ENCODE results near the gene DLD.
A peak's percentile ranks its signal among the peaks of the same experiment; 100 is the strongest.
"Not testable (repeated sequence)": the region's sequence is repeated elsewhere in the genome, so short reads cannot be mapped to it uniquely, and the experiment has no call there.

Gene DLD

DNA sequence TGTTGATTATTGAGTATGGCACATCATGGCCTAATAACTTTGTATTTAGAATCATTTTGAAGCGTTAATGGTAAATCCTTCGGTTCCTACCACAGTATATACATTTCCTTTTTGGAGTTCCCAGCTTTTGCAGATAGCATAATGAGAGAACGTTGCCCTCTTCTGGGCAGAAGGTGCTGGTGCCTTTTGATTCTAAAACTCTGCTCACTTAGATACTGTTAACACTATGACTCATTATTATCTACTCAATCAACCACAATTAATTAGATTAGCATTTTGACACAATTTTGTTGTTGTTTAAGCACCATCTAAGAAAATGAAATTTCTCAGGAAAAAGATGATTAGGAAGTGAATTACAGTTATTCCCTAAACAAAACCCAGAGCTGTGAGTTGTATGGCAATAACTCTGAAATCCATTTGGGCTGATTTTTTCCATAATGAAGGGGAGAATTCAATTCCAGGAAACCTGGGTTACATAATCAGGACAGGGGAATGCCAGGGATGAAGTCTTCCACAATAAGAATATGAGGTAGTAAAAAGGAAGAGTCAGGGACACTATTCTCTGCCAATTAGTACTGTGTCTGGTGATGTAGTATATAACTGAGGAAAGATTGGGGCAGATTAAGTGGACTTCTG lies 11.5 kb upstream of the DLD start:
- peak overlapping the region; percentile 20 for H3K9ac ChIP-seq (ENCODE audit: low read length)
- no peak overlapping the region for H2BK15ac ChIP-seq (ENCODE audit: low read depth, poor library complexity, severe bottlenecking)
- no peak overlapping the region for H4K91ac ChIP-seq (ENCODE audit: low read length)
- H3K4me1 ChIP-seq (ENCODE audit: control insufficient read depth, insufficient read depth, low read depth, low read length) = no peaks in the 10 kb centered on the region
- no peak overlapping the region for H3K18ac ChIP-seq (ENCODE audit: low read depth in 1 of 2, low read length in 2 of 2)
- H3K23ac ChIP-seq (ENCODE audit: low read length in 2 of 2) = no peak overlapping the region
- H2BK5ac ChIP-seq (ENCODE audit: low read depth, low read length, poor library complexity, severe bottlenecking) = no peak overlapping the region
- H3K27me3 ChIP-seq (ENCODE audit: control insufficient read depth in 1 of 2, insufficient read depth in 1 of 2, low read length in 2 of 2) = peaks cover 8 to 26% of the 10 kb centered on the region in 2 experiments
- no peak overlapping the region for H2BK120ac ChIP-seq (ENCODE audit: low read depth, low read length)
- no peaks in the 10 kb centered on the region for H3K79me1 ChIP-seq (replicated peaks; ENCODE audit: low read length, poor library complexity, severe bottlenecking)
- H3K36me3 ChIP-seq (ENCODE audit: control insufficient read depth in 1 of 2, insufficient read depth in 2 of 2, low read depth in 1 of 2, low read length in 2 of 2) = no peaks in the 10 kb centered on the region
- no peak overlapping the region for H2BK12ac ChIP-seq (ENCODE audit: low read length in 2 of 2)
- no peak overlapping the region for H3K4me2 ChIP-seq (ENCODE audit: low read length, poor library complexity, severe bottlenecking)
- no peak overlapping the region for H3K4ac ChIP-seq (ENCODE audit: low read depth in 1 of 2, low read length in 2 of 2)
- H3K14ac ChIP-seq (ENCODE audit: low read length in 2 of 2) = no peak overlapping the region
- no peak overlapping the region for H3K27ac ChIP-seq (ENCODE audit: low read length, poor library complexity, severe bottlenecking)
- H4K8ac ChIP-seq (ENCODE audit: low read length) = no peak overlapping the region
- no peak overlapping the region for H3K4me3 ChIP-seq (ENCODE audit: insufficient read depth in 1 of 2, low read depth in 1 of 2, low read length in 2 of 2)
- no peak overlapping the region for H2AFZ ChIP-seq (ENCODE audit: low read depth, low read length)
- no peak overlapping the region for H2AK5ac ChIP-seq (ENCODE audit: low read length, severe bottlenecking)
- H3K9me3 ChIP-seq (ENCODE audit: control insufficient read depth, low read length) = no peaks in the 10 kb centered on the region
- WGBS = 42% methylated on average over 3 of the region's 3 CpGs
- peak; percentile 69 for DNase-seq

DNA sequence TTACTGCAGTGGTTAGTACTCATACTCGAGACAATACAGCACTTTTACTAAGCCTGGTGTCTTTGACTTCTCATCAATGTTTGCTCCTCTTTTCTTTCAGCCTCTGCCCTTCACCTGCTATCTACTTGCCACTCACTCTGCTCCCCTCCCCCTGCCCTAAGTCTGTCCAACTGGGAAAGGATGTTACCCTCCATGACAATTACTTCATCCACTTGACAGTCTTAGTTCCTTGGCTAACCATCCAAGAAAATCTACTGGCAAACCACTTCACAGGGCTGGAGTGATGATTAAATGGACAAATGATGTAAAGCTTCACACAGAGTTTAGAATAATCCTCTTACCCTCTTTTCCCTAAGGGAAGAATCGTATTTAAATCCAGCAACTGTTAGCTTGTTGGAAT lies 8.2 kb upstream of the DLD start:
- 92% methylated on average over 2 of the region's 2 CpGs for WGBS
- no peak overlapping the region for H3K4ac ChIP-seq (ENCODE audit: low read depth in 1 of 2, low read length in 2 of 2)

GRCh38 chr7:107884066-107884818 lies 6.7 kb upstream of the DLD start:
- H3K9ac ChIP-seq (ENCODE audit: low read length) = no peak overlapping the region
- no peaks in the 10 kb centered on the region for H3K36me3 ChIP-seq (ENCODE audit: control insufficient read depth in 1 of 2, insufficient read depth in 2 of 2, low read depth in 1 of 2, low read length in 2 of 2)
- H3K23ac ChIP-seq (ENCODE audit: low read length in 2 of 2) = no peak overlapping the region
- no peak overlapping the region for H3K14ac ChIP-seq (ENCODE audit: low read length in 2 of 2)
- no peak overlapping the region for H3K27ac ChIP-seq (ENCODE audit: low read length, poor library complexity, severe bottlenecking)
- no peak overlapping the region for H2BK12ac ChIP-seq (ENCODE audit: low read length in 2 of 2)
- no peak overlapping the region for H4K8ac ChIP-seq (ENCODE audit: low read length)
- H3K4me2 ChIP-seq (ENCODE audit: low read length, poor library complexity, severe bottlenecking) = no peak overlapping the region
- no peak overlapping the region for H3K4ac ChIP-seq (ENCODE audit: low read depth in 1 of 2, low read length in 2 of 2)
- no peaks in the 10 kb centered on the region for H3K9me3 ChIP-seq (ENCODE audit: control insufficient read depth, low read length)
- H3K27me3 ChIP-seq (ENCODE audit: control insufficient read depth in 1 of 2, insufficient read depth in 1 of 2, low read length in 2 of 2) = peaks cover 19 to 35% of the 10 kb centered on the region in 2 experiments
- no peaks in the 10 kb centered on the region for H3K79me1 ChIP-seq (replicated peaks; ENCODE audit: low read length, poor library complexity, severe bottlenecking)
- WGBS = 92% methylated on average over 6 of the region's 6 CpGs
- no peak overlapping the region for H2AFZ ChIP-seq (ENCODE audit: low read depth, low read length)
- no peak overlapping the region for H4K91ac ChIP-seq (ENCODE audit: low read length)
- H2BK120ac ChIP-seq (ENCODE audit: low read depth, low read length) = no peak overlapping the region
- no peak overlapping the region for H2BK5ac ChIP-seq (ENCODE audit: low read depth, low read length, poor library complexity, severe bottlenecking)
- no peak overlapping the region for H2BK15ac ChIP-seq (ENCODE audit: low read depth, poor library complexity, severe bottlenecking)
- DNase-seq = no peak
- H3K4me1 ChIP-seq (ENCODE audit: control insufficient read depth, insufficient read depth, low read depth, low read length) = no peaks in the 10 kb centered on the region
- no peak overlapping the region for H2AK5ac ChIP-seq (ENCODE audit: low read length, severe bottlenecking)
- no peak overlapping the region for H3K18ac ChIP-seq (ENCODE audit: low read depth in 1 of 2, low read length in 2 of 2)
- no peak overlapping the region for H3K4me3 ChIP-seq (ENCODE audit: insufficient read depth in 1 of 2, low read depth in 1 of 2, low read length in 2 of 2)

More for the DNA sequence above, 8.2 kb upstream of the DLD start:
- H2BK15ac ChIP-seq (ENCODE audit: low read depth, poor library complexity, severe bottlenecking) = no peak overlapping the region
- no peak overlapping the region for H3K23ac ChIP-seq (ENCODE audit: low read length in 2 of 2)
- H3K9ac ChIP-seq (ENCODE audit: low read length) = no peak overlapping the region
- no peak overlapping the region for H2BK5ac ChIP-seq (ENCODE audit: low read depth, low read length, poor library complexity, severe bottlenecking)
- no peaks in the 10 kb centered on the region for H3K4me1 ChIP-seq (ENCODE audit: control insufficient read depth, insufficient read depth, low read depth, low read length)
- H3K36me3 ChIP-seq (ENCODE audit: control insufficient read depth in 1 of 2, insufficient read depth in 2 of 2, low read depth in 1 of 2, low read length in 2 of 2) = no peaks in the 10 kb centered on the region
- H3K79me1 ChIP-seq (replicated peaks; ENCODE audit: low read length, poor library complexity, severe bottlenecking) = no peaks in the 10 kb centered on the region
- H2BK12ac ChIP-seq (ENCODE audit: low read length in 2 of 2) = no peak overlapping the region
- H3K9me3 ChIP-seq (ENCODE audit: control insufficient read depth, low read length) = no peaks in the 10 kb centered on the region
- H3K18ac ChIP-seq (ENCODE audit: low read depth in 1 of 2, low read length in 2 of 2) = no peak overlapping the region
- no peak overlapping the region for H2AFZ ChIP-seq (ENCODE audit: low read depth, low read length)
- no peak overlapping the region for H3K27ac ChIP-seq (ENCODE audit: low read length, poor library complexity, severe bottlenecking)
- no peak overlapping the region for H3K14ac ChIP-seq (ENCODE audit: low read length in 2 of 2)
- H3K4me2 ChIP-seq (ENCODE audit: low read length, poor library complexity, severe bottlenecking) = no peak overlapping the region
- H4K8ac ChIP-seq (ENCODE audit: low read length) = no peak overlapping the region
- H3K4me3 ChIP-seq (ENCODE audit: insufficient read depth in 1 of 2, low read depth in 1 of 2, low read length in 2 of 2) = no peak overlapping the region
- H3K27me3 ChIP-seq (ENCODE audit: control insufficient read depth in 1 of 2, insufficient read depth in 1 of 2, low read length in 2 of 2) = peaks cover 19 to 36% of the 10 kb centered on the region in 2 experiments
- H4K91ac ChIP-seq (ENCODE audit: low read length) = no peak overlapping the region
- no peak overlapping the region for H2BK120ac ChIP-seq (ENCODE audit: low read depth, low read length)
- DNase-seq = no peak
- no peak overlapping the region for H2AK5ac ChIP-seq (ENCODE audit: low read length, severe bottlenecking)

- H2AK5ac ChIP-seq (ENCODE audit: low read length, severe bottlenecking); H3K4ac ChIP-seq (ENCODE audit: low read depth in 1 of 2, low read length in 2 of 2); H3K14ac ChIP-seq (ENCODE audit: low read length in 2 of 2); H3K9me3 ChIP-seq (ENCODE audit: control insufficient read depth, low read length); H3K9ac ChIP-seq (ENCODE audit: low read length); H3K27ac ChIP-seq (ENCODE audit: low read length, poor library complexity, severe bottlenecking); H4K91ac ChIP-seq (ENCODE audit: low read length); DNase-seq; H3K4me2 ChIP-seq (ENCODE audit: low read length, poor library complexity, severe bottlenecking); H2BK5ac ChIP-seq (ENCODE audit: low read depth, low read length, poor library complexity, severe bottlenecking); H3K4me3 ChIP-seq (ENCODE audit: insufficient read depth in 1 of 2, low read depth in 1 of 2, low read length in 2 of 2); H4K8ac ChIP-seq (ENCODE audit: low read length); H3K79me1 ChIP-seq (replicated peaks; ENCODE audit: low read length, poor library complexity, severe bottlenecking); H3K18ac ChIP-seq (ENCODE audit: low read depth in 1 of 2, low read length in 2 of 2); H3K4me1 ChIP-seq (ENCODE audit: control insufficient read depth, insufficient read depth, low read depth, low read length); H2BK12ac ChIP-seq (ENCODE audit: low read length in 2 of 2); H2AFZ ChIP-seq (ENCODE audit: low read depth, low read length); H2BK15ac ChIP-seq (ENCODE audit: low read depth, poor library complexity, severe bottlenecking); H3K23ac ChIP-seq (ENCODE audit: low read length in 2 of 2); H3K36me3 ChIP-seq (ENCODE audit: control insufficient read depth in 1 of 2, insufficient read depth in 2 of 2, low read depth in 1 of 2, low read length in 2 of 2); H2BK120ac ChIP-seq (ENCODE audit: low read depth, low read length): not testable (repeated sequence)
- peaks cover 15 to 20% of the 10 kb centered on the region in 2 experiments for H3K27me3 ChIP-seq (ENCODE audit: control insufficient read depth in 1 of 2, insufficient read depth in 1 of 2, low read length in 2 of 2)
- 92% methylated on average over 16 of the region's 22 CpGs for WGBS
Measured at GRCh38 chr7:107887827-107888226, 3.2 kb upstream of the DLD start.

Measured in mesenchymal stem cell (in vitro differentiated cells and primary cell).